Fibroblast of mammary gland (primary cell): ENCODE data around the gene RLN3.
"Not testable (repeated sequence)": the region's sequence is repeated elsewhere in the genome, so short reads cannot be mapped to it uniquely, and the experiment has no call there.

Source experiments
- DNase-seq: peaks from one replicate; pipeline ENCODE4 v3.0.0-alpha.2; 2010; ENCODE audit warnings: low read depth
- H3K4me3 ChIP-seq: 2 replicates; pipeline ENCODE4 v1.5.1; 2011; ENCODE audit warnings: low read depth, mild to moderate bottlenecking, low read length, moderate library complexity; ENCODE audit not compliant: control insufficient read depth
- TF ChIP-seq, protein P1 (sequence below): conservative IDR thresholded peaks from 2 replicates; pipeline ENCODE4 v1.5.1; 2011; ENCODE audit warnings: low read depth, low read length, inconsistent platforms; ENCODE audit not compliant: control insufficient read depth, insufficient read depth

RLN3 gene

DNA sequence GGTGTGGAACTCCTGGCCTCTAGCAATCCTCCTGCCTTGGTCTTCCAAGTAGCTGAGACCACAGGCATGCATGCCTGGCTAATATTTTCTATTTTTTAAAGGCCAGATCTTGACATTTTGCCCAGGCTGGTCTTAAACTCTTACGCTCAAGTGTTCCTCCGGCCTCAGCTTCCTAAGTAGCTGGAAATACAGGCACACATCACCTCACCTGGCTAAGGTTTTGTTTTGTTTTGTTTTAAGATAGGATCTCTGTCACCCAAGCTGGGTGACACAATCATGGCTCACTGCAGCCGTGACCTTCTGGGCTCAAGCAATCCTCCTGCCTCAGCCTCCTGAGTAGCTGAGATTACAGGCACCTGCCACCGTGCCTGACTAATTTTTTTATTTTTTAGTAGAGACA lies 5.5 kb upstream of the RLN3 start:
- DNase-seq, result no peak
- TF ChIP-seq, protein P1, sequence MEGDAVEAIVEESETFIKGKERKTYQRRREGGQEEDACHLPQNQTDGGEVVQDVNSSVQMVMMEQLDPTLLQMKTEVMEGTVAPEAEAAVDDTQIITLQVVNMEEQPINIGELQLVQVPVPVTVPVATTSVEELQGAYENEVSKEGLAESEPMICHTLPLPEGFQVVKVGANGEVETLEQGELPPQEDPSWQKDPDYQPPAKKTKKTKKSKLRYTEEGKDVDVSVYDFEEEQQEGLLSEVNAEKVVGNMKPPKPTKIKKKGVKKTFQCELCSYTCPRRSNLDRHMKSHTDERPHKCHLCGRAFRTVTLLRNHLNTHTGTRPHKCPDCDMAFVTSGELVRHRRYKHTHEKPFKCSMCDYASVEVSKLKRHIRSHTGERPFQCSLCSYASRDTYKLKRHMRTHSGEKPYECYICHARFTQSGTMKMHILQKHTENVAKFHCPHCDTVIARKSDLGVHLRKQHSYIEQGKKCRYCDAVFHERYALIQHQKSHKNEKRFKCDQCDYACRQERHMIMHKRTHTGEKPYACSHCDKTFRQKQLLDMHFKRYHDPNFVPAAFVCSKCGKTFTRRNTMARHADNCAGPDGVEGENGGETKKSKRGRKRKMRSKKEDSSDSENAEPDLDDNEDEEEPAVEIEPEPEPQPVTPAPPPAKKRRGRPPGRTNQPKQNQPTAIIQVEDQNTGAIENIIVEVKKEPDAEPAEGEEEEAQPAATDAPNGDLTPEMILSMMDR, result no peak
- H3K4me3 ChIP-seq, result no peak overlapping the region

DNA sequence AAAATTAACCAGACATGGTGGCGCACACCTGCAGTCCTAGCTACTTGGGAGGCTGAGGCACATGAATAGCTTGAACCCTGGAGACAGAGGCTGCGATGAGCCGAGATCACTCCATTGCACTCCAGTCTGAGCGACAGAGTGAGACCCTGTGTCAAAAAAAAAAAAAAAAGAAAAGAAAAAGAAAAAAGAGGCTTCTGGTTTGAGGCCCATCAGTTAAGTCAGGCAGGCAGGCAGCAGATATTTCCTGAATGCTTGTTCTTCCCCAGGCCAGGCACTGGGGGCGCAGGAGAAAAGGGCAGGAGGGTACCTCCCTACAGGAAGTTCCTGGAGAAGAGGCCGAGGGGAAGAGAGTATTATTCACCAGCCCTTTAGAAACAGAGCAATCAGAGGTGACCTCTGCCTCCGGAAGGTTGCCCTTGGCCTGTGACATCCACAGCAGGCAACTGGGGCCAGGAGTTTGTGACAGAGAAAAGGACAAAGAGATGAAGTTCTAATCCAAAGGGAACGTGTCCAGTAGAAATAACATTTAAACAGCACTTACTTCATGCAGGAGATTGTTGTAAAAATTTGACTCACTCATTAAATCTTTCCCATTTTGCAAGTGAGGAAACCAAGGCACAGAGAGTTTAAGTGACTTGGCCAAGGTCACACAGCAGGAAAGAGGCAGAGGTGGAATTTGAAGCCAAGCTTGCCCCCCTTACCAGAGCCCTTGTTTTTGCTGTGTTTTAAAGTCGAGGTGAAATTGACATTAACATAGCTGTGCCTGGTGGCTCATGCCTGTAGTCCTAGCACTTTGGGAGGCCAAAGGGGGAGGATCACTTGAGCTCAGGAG lies 4.3 kb upstream of the RLN3 start:
- no peak for DNase-seq
- H3K4me3 ChIP-seq, result no peak overlapping the region
- TF ChIP-seq, protein P1, result no peak

DNA sequence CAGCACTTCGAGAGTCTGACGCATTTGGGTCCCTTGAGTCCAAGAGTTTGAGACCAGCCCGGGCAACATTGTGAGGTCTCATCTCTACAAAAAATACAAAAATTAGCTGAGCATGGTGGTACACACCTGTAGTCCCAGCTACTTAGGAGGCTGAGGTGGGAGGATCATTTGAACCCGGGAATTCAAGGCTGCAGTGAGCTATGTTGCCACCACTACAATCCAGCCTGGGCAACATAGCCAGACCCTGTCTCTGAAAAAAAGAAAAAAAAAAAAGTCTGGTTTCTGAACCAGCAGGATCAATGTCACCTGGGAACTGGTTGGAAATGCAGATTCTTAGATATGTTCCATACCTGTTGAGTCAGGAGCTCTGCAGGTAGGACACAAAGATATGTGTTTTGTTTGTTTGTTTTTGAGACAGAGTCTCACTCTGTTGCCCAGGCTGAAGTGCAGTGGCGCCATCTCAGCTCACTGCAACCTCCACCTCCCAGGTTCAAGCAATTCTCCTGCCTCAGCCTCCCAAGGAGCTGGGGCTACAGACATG lies 1.2 kb upstream of the RLN3 start:
- not testable (repeated sequence) for DNase-seq, H3K4me3 ChIP-seq

DNA sequence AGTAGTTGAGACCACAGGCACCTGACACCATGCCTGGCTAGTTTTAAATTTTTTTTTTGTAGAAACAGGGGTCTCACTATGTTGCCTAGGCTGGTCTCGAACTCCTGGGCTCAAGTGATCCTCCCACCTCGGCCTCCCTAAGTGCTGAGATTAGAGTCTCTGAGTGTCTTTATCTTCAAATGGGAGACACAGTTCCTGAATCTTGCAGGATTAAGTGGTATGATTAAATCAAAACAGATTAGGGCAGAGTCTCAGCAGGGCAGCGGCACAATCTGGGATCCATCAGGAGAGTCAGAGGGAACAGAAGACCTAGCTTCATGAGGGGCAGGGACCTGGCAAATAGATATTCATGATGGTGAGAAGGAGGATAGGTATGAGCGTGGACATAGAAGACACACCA lies 953 bp downstream of the RLN3 start:
- no peak for DNase-seq
- TF ChIP-seq, protein P1, result no peak
- H3K4me3 ChIP-seq, result no peak overlapping the region

DNA sequence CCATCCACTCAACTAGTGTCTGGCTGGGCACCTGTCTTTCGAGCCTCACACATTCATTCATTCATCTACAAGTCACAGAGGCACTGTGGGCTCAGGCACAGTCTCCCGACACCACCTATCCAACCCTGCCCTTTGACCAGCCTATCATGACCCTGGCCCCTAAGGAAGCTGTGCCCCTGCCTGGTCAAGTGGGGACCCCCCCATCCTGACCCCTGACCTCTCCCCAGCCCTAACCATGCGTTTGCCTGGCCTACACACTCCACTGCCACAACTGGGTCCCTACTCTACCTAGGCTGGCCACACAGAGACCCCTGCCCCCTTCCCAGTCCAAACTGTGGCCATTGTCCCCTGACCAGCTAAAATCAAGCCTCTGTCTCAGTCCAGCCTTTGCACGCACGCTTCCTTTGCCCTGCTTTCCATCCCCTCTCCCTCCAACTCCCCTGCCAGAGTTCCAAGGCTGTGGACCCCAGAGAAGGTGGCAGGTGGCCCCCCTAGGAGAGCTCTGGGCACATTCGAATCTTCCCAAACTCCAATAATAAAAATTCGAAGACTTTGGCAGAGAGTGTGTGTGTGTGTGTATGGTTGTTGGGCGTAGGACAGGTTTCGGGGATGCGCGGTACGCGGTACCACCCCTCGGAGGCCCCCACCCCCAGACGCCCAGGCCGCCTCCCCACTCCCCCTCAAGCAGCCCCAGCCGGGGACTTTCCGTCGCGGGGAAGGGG lies 3.2 kb downstream of the RLN3 start:
- H3K4me3 ChIP-seq, result peak overlapping the region; percentile 55
- no peak for DNase-seq
- TF ChIP-seq, protein P1, result no peak

DNA sequence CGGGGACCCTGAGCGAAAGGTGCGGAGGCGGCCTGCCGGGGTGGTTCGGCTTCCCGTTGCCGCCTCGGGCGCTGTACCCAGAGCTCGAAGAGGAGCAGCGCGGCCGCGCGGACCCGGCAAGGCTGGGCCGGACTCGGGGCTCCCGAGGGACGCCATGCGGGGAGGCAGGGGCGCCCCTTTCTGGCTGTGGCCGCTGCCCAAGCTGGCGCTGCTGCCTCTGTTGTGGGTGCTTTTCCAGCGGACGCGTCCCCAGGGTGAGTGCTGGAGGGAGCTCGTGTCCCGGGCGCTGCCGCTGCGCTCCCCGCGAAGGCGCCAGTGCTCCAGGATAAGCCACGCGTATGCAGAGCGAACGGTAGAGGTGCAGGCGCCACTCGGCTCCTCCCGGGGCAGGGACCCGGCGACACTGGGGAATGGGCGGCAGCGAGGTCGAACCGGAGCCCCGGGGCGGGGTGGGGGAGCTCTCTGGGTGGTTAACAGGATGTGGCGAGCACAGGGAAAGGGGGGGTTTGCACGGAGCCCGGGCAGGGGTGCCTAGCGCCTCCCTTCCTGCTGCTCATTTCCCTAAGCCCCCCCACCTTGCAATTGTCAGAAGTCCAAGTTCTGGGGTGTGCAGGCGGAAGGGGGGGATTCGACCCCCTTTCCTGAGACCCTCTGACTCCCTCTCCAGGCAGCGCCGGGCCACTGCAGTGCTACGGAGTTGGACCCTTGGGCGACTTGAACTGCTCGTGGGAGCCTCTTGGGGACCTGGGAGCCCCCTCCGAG lies 4.0 kb downstream of the RLN3 start, which contains the start of gene IL27RA:
IL27RA (plus strand) TSS at position 44 of the 762 bp plus-strand sequence; CDS start at position 155, 111 bp downstream.
- DNase-seq, result peak; percentile 26
- H3K4me3 ChIP-seq, result peak within 1 kb of the TSS; percentile 55
- TF ChIP-seq, protein P1, result peak; percentile 61
